Adrenal gland (tissue), 5 donors: ENCODE data around the gene ROR2.

Source experiments
- CTCF ChIP-seq, 6 experiments: fragments of 450-650 bp in 4 of 6; fragments of 200-600 bp in 2 of 6; sonication (generic) in 1 of 6; IDR thresholded peaks; 1 replicate in 5 of 6; 2 replicates in 1 of 6; pipeline versions ENCODE4 v1.5.1 to v1.8.0; 2016 to 2021; ENCODE audit warnings: antibody characterized with exemption in 6 of 6, mild to moderate bottlenecking in 2 of 6, moderate library complexity in 1 of 6
- POLR2A ChIP-seq, 2 donors: fragments of 450-650 bp; IDR thresholded peaks; one replicate each; pipeline ENCODE4 v1.6.1; 2017; ENCODE audit warnings: antibody characterized with exemption in 2 of 2, mild to moderate bottlenecking in 2 of 2, moderate library complexity in 1 of 2
- donor health status: DM: no; HTN: no; CAD: no.

DNA sequence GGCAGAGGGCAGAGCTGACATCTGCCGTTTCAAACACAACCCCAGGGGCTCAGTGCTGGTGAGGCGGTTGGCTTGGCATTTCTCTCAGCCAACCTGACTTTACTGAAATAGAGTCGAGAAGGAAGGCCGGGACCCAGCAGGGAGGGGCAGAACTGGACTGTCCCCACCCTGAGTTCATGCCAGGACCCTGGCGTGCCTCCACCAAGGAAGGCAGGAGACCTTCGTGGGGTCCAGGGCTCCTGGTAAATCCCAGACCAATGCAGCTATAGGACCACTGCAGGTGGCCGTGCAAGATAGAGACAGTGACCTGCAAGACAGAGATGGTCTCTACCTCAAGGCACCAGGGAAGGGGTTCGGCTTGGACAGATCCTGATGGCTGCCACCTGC is 132.9 kb downstream of the ROR2 start:
- TF ChIP-seq CTCF (IDR thresholded peaks at IDR 0.05) (no peak), POLR2A (IDR thresholded peaks at IDR 0.05) (no peak)
